NCI-H510A (cell line): Measurements from ENCODE around the gene SLC39A5.

Experiments
- DNase-seq: peaks from one replicate; lab custom pipeline; 2025; lab: John Stamatoyannopoulos, UW

Gene SLC39A5

DNA sequence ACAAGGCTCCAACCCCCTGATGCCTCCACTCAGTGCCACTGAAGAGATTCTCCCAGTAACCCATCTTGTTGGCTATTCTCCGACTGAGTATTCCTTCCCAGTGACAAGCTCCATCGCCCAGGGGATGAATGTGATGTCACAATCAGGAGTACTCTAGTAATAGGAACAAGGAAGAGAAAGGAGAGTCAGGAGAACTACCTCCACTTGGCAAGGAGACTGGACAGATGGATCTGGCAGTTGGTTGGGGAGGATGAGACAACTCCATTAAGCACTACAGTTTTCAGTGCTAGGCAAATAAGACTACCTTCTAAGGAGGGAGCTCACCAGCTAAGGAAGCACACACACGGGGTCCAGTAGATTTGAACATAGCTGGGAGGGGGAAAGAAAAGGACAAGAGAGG lies 13.4 kb upstream of the SLC39A5 start:
- DNase-seq, result no peak

DNA sequence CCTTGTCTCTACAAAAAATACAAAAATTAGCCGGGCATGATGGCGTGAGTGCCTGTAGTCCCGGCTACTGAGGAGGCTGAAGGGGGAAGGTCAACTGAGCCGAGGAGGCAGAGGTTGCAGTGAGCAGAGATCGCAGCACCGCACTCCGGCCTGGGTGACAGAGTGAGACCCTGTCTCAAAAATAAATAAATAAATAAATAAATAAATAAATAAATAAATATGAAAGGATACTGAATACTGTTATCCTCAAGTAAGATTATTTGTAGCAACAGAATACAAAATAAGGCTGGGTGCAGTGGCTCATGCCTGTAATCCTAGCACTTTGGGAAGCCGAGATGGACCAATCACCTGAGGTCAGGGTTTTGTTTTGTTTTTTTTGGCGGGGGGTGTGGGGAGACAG lies 10.0 kb upstream of the SLC39A5 start:
- DNase-seq, result no peak

- DNase-seq, result no peak
Observed at GRCh38 chr12:56220611-56221231, 9.1 kb upstream of the SLC39A5 start.

DNA sequence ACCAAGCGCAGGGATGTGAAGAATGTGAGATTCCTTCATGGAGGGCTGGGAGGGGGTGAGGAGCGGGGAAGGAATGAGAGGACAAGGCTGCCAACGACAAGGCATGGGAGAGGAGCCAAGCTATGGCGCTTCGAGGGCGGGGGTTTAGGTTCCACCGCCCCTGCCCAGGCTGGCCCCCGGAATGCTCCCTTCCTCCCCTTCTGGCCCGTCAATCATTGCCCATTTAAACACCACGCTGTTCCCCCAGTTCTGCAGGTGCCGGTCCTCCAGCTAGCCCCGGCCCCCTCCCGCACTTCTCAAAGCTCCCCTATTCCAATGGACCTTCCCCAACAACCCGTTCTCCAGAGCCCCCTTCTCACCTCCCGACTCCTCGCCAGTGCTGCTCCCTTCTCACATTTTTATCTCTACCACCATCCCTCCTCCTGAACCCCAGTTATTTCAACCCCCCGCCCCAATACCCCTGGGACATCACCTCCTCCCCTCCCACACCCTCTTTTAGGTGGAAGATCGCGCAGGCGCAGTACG lies 8.6 kb upstream of the SLC39A5 start:
- DNase-seq, result peak; percentile 14

DNA sequence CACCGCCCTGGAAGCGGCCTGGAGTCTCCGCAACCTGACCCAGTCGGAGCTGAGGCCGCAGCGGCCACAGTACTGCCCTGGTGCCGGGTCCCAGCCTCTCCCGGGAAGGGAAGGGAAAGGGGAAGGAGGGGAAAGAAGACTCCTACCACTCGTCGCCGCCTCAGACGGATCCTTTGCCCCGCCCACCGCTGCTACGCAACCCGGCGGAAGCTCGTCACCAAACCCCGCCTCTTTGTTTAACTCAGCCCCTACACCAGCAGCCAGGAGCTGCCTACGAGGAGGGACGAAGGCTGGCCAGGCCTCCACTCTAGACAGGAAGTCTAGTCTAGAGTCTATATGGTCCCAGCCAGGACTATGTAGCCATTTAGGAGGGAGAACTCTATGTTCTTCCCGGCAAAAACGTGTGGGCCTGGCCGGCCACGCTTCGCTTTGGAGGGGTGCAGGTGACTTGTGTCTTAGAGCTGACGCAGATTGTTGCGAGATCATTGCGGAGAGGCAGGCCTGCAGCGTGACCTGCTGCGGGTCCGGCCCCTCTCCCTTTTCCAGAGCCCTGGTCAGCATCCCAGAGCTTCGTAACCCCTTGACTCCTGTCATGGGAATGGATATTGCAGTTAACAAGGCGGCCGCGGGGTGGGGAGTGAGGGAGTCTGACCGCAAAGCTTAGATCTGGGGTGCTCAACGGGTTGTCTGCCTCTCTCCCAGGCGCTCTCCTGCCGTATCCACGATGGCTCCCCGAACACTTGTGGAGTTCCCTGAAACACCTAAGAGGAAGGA lies 7.9 kb upstream of the SLC39A5 start, which contains the start of gene RNF41:
Gene RNF41 (minus strand): TSS at position 166 of the 774 bp plus-strand sequence. CDS start 7,875 bp downstream, outside the sequence.
- DNase-seq, result peak; percentile 97

- DNase-seq, result no peak
Observed at GRCh38 chr12:56222531-56222895, 7.3 kb upstream of the SLC39A5 start.

- peak; percentile 54 for DNase-seq
Observed at GRCh38 chr12:56223571-56224101, 6.2 kb upstream of the SLC39A5 start.

GRCh38 chr12:56224102-56224701 lies 5.6 kb upstream of the SLC39A5 start, which contains the start of gene NABP2:
TSS of gene NABP2 (plus strand) at chr12:56224342. CDS start at chr12:56224857, 515 bp downstream.
- DNase-seq, result peak; percentile 95

DNA sequence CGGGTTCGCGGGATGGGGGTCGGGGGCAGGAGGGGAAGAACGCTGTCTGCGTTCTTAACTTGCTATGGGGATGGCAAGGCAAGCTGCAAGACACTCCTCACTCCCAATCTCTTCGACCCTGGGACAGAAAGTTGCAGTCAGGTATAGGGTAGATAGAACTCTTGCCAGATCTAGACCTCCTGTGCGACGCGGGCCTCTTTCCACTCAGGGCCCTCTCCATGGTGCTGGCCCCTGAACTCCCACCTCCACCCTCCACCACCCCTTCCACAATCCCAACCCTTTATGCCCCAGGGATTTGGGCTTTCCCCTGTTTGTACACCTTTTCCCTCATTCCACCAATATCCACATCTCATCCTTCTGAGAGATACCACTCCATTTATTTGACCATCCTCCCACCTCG lies 4.9 kb upstream of the SLC39A5 start:
- DNase-seq, result no peak

- no peak for DNase-seq
Observed at GRCh38 chr12:56229082-56229481, 769 bp upstream of the SLC39A5 start.

DNA sequence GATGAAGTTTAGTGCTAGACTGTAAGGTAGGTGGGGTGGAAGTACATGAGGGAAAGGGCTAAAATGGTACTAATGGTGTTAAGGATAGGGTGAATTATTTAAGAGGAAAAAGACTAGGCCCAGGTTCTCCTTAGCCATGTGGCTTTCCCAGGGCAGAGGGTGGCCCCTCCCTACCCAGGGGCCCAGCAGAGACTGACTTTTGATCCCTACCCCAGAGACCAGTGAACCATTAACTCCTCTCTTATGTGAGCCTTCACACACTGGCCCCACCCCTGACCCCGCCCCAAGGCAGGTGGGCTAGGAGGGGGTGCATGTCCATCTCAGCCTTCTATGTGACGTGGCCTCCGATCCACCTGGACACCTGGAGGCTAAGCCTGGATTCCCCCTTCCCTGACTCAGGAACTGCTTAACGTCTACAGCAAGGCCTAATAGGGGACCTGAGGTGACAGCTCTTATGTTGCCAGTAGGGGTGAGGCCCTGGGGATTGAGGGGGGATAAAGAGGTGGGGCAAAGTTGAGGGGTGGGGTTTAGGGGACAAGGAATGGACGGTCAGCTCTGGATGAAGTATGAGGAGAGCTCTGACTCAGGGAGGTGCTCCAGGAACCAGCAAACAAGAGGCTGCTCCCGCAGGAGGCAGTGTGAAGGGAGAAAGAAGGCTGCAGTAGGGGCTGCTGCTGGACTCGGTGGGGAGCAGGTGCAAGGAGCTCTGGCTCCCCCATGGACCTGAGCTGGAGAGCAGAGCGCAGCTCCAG lies 757 bp downstream of the SLC39A5 start:
- no peak for DNase-seq

GRCh38 chr12:56231184-56231582 lies 1.3 kb downstream of the SLC39A5 start:
- DNase-seq, result no peak

GRCh38 chr12:56234746-56235436 lies 5.0 kb downstream of the SLC39A5 start:
- DNase-seq, result no peak

- no peak for DNase-seq
Observed at GRCh38 chr12:56236091-56236490, 6.2 kb downstream of the SLC39A5 start.

GRCh38 chr12:56236985-56237384 lies 7.1 kb downstream of the SLC39A5 start:
- no peak for DNase-seq

DNA sequence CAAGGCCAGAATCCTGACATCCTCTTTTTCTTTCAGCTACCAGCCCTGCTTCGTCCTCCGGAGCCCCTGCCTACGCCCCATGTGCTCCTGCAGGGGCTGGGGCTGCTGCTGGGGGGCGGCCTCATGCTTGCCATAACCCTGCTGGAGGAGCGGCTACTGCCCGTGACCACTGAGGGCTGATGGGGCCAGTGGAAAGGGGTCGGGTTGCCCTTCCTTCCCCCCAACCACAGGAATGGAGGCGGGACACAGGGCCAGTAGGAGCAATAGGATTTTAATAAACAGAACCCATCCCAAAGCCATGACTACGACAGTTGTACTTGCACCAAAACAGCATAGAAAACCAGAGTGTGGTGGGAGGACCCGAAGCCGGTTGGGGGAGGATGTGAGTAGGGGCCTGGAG lies 7.7 kb downstream of the SLC39A5 start:
- no peak for DNase-seq

- no peak for DNase-seq
Observed at GRCh38 chr12:56241424-56242303, 11.8 kb downstream of the SLC39A5 start.

- no peak for DNase-seq
Observed at GRCh38 chr12:56242986-56243385, 13.1 kb downstream of the SLC39A5 start.

DNA sequence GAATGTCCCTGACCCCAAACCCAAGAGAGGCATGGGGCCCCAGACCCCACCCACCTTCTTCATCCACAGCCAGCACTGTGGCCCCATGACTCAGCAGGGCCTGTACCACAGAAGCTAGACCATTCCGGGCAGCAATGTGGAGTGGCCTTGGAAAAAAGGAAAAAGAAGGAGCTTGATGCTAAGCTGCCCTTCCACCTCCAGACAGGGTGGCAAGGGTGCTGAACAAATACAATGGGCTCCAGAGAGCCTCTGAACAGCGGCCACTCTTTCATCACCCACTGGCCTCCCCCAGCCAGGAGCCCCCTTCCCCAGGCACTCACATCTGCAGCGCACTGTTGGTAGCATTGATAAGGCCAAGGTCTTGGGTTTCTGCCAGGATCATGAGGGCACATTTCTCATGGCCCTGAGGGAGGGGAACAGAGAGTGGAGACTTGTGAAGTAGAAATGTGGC lies 13.9 kb downstream of the SLC39A5 start:
- no peak for DNase-seq

DNA sequence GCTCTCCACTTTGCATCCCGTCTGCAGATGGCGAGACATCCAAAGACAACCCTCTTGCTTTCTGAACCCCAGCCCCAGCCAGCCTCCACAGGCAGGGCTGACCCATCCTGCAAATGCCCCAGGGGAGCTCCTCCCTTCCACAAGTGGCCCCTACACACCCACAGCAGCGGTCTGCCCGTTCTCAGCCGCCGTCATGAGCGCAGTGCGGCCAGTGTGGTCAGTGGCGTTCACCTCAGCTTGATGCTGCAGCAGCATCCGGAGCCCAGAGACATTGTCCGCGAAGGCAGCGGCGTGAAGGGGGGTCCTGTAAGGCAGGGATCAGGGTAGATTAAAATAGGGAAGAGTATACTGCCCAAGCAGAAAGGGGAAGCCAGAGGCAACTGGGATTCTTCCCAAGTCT lies 14.6 kb downstream of the SLC39A5 start:
- no peak for DNase-seq
